ENCODE measurements around the gene RNF103.
"Not testable (repeated sequence)": the region's sequence is repeated elsewhere in the genome, so short reads cannot be mapped to it uniquely, and the experiment has no call there.

Gene RNF103

GRCh38 chr2:86615596-86615995 lies 8.1 kb downstream of the RNF103 start:
- no peak overlapping the region for H3K4me3 ChIP-seq (ENCODE audit: low read length)
- TF ChIP-seq ZNF274 (IDR thresholded peaks at IDR 0.05; ENCODE audit: low read depth, low read length), result no peak

- no peak overlapping the region for H3K4me3 ChIP-seq (ENCODE audit: low read length)
- TF ChIP-seq ZNF274 (IDR thresholded peaks at IDR 0.05; ENCODE audit: low read depth, low read length), result no peak
Measured at GRCh38 chr2:86613515-86613914, 10.2 kb downstream of the RNF103 start.

- H3K4me3 ChIP-seq (ENCODE audit: low read length), result no peak overlapping the region
- no peak for TF ChIP-seq ZNF274 (IDR thresholded peaks at IDR 0.05; ENCODE audit: low read depth, low read length)
Measured at GRCh38 chr2:86610871-86611270, 12.8 kb downstream of the RNF103 start.

- no peak overlapping the region for H3K4me3 ChIP-seq (ENCODE audit: low read length)
- no peak for TF ChIP-seq ZNF274 (IDR thresholded peaks at IDR 0.05; ENCODE audit: low read depth, low read length)
Measured at GRCh38 chr2:86608832-86609410, 14.7 kb downstream of the RNF103 start.

- TF ChIP-seq ZNF274 (IDR thresholded peaks at IDR 0.05; ENCODE audit: low read depth, low read length), result no peak
- no peak overlapping the region for H3K4me3 ChIP-seq (ENCODE audit: low read length)
Measured at GRCh38 chr2:86603905-86604304, 19.8 kb downstream of the RNF103 start.

- no peak for TF ChIP-seq ZNF274 (IDR thresholded peaks at IDR 0.05; ENCODE audit: low read depth, low read length)
- no peak overlapping the region for H3K4me3 ChIP-seq (ENCODE audit: low read length)
Measured at GRCh38 chr2:86598966-86599365, 24.7 kb downstream of the RNF103 start.

GRCh38 chr2:86596118-86596517 lies 27.5 kb downstream of the RNF103 start:
- no peak overlapping the region for H3K4me3 ChIP-seq (ENCODE audit: low read length)
- no peak for TF ChIP-seq ZNF274 (IDR thresholded peaks at IDR 0.05; ENCODE audit: low read depth, low read length)

- H3K4me3 ChIP-seq (ENCODE audit: low read length), result no peak overlapping the region
- TF ChIP-seq ZNF274 (IDR thresholded peaks at IDR 0.05; ENCODE audit: low read depth, low read length), result no peak
Measured at GRCh38 chr2:86593266-86593665, 30.4 kb downstream of the RNF103 start.

GRCh38 chr2:86592547-86593230 lies 31.0 kb downstream of the RNF103 start:
- no peak for TF ChIP-seq ZNF274 (IDR thresholded peaks at IDR 0.05; ENCODE audit: low read depth, low read length)
- no peak overlapping the region for H3K4me3 ChIP-seq (ENCODE audit: low read length)

- not testable (repeated sequence) for H3K4me3 ChIP-seq (ENCODE audit: low read length)
Measured at GRCh38 chr2:86589701-86590100, 34.0 kb downstream of the RNF103 start.

GRCh38 chr2:86584151-86584913 lies 39.3 kb downstream of the RNF103 start:
- no peak overlapping the region for H3K4me3 ChIP-seq (ENCODE audit: low read length)
- no peak for TF ChIP-seq ZNF274 (IDR thresholded peaks at IDR 0.05; ENCODE audit: low read depth, low read length)

- no peak for TF ChIP-seq ZNF274 (IDR thresholded peaks at IDR 0.05; ENCODE audit: low read depth, low read length)
- no peak overlapping the region for H3K4me3 ChIP-seq (ENCODE audit: low read length)
Measured at GRCh38 chr2:86580560-86580959, 43.1 kb downstream of the RNF103 start.

GRCh38 chr2:86577817-86578456 lies 45.7 kb downstream of the RNF103 start:
- no peak overlapping the region for H3K4me3 ChIP-seq (ENCODE audit: low read length)
- TF ChIP-seq ZNF274 (IDR thresholded peaks at IDR 0.05; ENCODE audit: low read depth, low read length), result no peak

GRCh38 chr2:86570059-86570458 lies 53.6 kb downstream of the RNF103 start:
- H3K4me3 ChIP-seq (ENCODE audit: low read length), result no peak overlapping the region
- TF ChIP-seq ZNF274 (IDR thresholded peaks at IDR 0.05; ENCODE audit: low read depth, low read length), result no peak

- no peak overlapping the region for H3K4me3 ChIP-seq (ENCODE audit: low read length)
- TF ChIP-seq ZNF274 (IDR thresholded peaks at IDR 0.05; ENCODE audit: low read depth, low read length), result no peak
Measured at GRCh38 chr2:86566821-86567190, 56.9 kb downstream of the RNF103 start.

Data from GM08714 (cell line).